Activated T-cell treated with anti-CD3 and anti-CD28 coated beads, Interleukin-2, amount 50 U/mL, for 4 hours (primary cell): ENCODE measurements around the gene UNC13A. TPM values are rescaled to one million over a fixed set of nuclear protein-coding genes. Genes with fewer than 3 reads are reported as not detected.
"Not testable (repeated sequence)": the region's sequence is repeated elsewhere in the genome, so short reads cannot be mapped to it uniquely, and the experiment has no call there.

Source experiments
- ATAC-seq, 2 donors: fragments of 200-7000 bp; cut with Tn5 transposase; one replicate each; pipeline ENCODE4 v1.10.0; 2021
- DNase-seq: peaks from one replicate; pipeline ENCODE4 v3.0.0-alpha.2; 2020
- H3K27me3 Mint-ChIP-seq: one replicate; pipeline ENCODE4 v1.8.0; 2021; ENCODE audit warnings: low read depth, mixed read lengths
- H3K36me3 Mint-ChIP-seq: one replicate; pipeline ENCODE4 v1.8.0; 2022; ENCODE audit warnings: mixed read lengths; ENCODE audit not compliant: insufficient read depth
- H3K4me1 Mint-ChIP-seq: one replicate; pipeline ENCODE4 v1.8.0; 2021; ENCODE audit warnings: low read depth, mixed read lengths
- H3K4me3 Mint-ChIP-seq: one replicate; pipeline ENCODE4 v1.8.0; 2021; ENCODE audit warnings: mild to moderate bottlenecking, moderate library complexity, mixed read lengths
- H3K9me3 Mint-ChIP-seq: one replicate; pipeline ENCODE4 v1.8.0; 2021; ENCODE audit warnings: mixed read lengths
- total RNA-seq, 3 donors: library from RNA; stranded (reverse); gene quantifications; one replicate each; pipeline ENCODE4 v1.2.1, GENCODE V29; 2021

Gene UNC13A
- total RNA-seq, 3 donors from 2014 or later, result 0.08 to 0.15 TPM; not detected in 1

DNA sequence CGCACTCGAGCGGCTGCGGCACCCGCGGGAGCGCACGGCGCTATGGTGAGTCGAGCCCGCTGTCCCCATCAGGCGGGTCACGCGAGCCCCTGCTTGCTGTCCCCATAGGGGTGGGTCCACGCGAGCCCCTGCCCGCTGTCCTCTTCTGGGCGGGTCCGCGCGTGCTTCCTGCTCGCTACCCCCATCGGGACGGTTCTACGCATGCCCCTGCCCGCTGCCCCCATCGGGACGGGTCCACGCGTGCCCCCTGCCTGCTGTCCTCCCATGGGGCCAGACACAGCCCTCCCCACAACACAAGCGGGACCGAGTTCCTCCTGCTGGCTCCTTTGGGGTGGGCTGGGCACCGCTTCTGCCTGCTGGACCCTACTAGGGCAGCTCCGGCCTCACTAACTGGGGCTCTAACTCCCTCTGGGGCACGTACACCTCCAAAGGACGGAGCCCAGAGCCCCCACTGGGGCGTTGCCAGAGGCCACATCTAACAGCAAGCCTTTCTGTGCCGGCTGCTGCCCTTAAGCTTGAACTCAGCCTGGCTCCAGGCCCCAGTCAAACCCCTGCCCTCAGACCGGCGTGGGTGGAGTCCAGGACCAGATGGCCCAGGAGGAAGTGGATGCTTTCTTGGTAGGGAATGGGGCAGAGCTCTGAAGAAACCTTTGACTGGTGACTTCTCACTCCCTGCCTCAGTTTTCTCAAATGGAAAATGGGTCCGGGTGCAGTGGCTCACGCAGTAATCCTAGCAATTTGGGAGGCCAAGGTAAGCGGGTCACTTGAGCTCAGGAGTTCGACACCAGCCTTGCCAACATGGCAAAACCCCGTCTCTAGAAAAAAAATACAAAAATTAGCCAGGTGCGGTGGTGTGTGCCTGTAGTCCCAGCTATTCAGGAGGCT lies 132.0 kb downstream of the UNC13A start:
- Mint-ChIP-seq H3K27me3 (no peaks in the 10 kb centered on the region), H3K4me1 (peaks cover 12% of the 10 kb centered on the region), H3K36me3 (peaks cover 9% of the 10 kb centered on the region), H3K9me3 (no peaks in the 10 kb centered on the region), H3K4me3 (peak overlapping the region; percentile 82)
- ATAC-seq (peak; percentile 51 to 59), DNase-seq (no peak)

- peak; percentile 99 for DNase-seq
- no peaks in the 10 kb centered on the region for H3K9me3 Mint-ChIP-seq
- H3K27me3 Mint-ChIP-seq, result no peaks in the 10 kb centered on the region
- ATAC-seq, result peak; percentile 97 to 98
- peak within 1 kb of the TSS; percentile 82 for H3K4me3 Mint-ChIP-seq
- H3K36me3 Mint-ChIP-seq, result peaks cover 9% of the 10 kb centered on the region
- peaks cover 12% of the 10 kb centered on the region for H3K4me1 Mint-ChIP-seq
Measured at GRCh38 chr19:17555480-17555928, 132.7 kb downstream of the UNC13A start, which contains the start of gene COLGALT1. Gene COLGALT1 (plus strand): TSS chr19:17555649. CDS start chr19:17555714, 65 bp downstream.

- Mint-ChIP-seq H3K4me1 (peaks cover 12% of the 10 kb centered on the region), H3K27me3 (no peaks in the 10 kb centered on the region), H3K9me3 (no peaks in the 10 kb centered on the region), H3K4me3 (peak overlapping the region; percentile 73), H3K36me3 (peaks cover 4% of the 10 kb centered on the region)
- no peak for DNase-seq
- ATAC-seq, result no peak
Measured at GRCh38 chr19:17554968-17555479, 133.1 kb downstream of the UNC13A start.

DNA sequence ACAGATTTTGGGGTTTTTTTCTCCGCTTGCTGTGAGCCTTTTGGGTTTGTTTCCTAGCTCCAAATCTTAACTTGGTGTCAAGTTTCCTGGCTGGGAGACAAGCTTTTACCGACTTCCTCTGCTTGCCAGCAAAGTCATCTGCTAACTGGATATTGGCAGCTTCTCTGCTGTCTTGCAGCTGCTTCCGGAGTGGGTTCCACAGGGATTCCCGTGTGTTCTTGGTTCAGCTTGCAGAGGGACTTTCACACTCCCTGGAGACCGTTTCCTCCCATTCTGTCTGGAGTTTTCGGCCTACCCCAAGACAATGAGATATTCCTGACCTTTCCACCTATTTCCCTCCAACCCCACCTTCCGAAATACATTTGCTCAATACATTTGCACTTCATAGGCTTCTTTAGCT lies 134.9 kb downstream of the UNC13A start:
- no peaks in the 10 kb centered on the region for H3K36me3 Mint-ChIP-seq
- no peaks in the 10 kb centered on the region for H3K27me3 Mint-ChIP-seq
- peaks cover 12% of the 10 kb centered on the region for H3K4me1 Mint-ChIP-seq
- H3K4me3 Mint-ChIP-seq, result no peak overlapping the region
- ATAC-seq (no peak), DNase-seq (no peak)
- no peaks in the 10 kb centered on the region for H3K9me3 Mint-ChIP-seq

DNA sequence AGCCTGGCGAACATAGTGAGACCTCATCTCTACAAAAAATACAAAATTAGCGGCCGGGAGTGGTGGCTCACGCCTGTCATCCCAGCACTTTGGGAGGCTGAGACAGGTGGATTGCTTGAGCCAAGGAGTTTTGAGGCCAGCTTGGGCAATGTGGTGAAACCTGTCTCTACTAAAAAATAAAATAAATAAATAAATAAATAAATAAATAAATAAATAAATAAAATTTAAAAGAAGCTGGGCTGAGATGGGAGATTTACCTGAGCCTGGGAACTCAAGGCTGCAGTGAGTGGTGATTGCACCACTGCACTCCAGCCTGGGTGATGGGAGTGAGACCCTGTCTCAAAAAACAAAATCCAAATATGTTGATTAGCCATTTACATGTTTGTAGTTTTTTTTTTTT lies 135.4 kb downstream of the UNC13A start:
- H3K36me3 Mint-ChIP-seq, ATAC-seq, DNase-seq, H3K9me3 Mint-ChIP-seq, H3K4me3 Mint-ChIP-seq, H3K27me3 Mint-ChIP-seq: not testable (repeated sequence)
- H3K4me1 Mint-ChIP-seq, result peaks cover 12% of the 10 kb centered on the region

Other genes with a start within 250 kb of the UNC13A start
- not detected for gene TMEM221, start 239.7 kb downstream of the UNC13A start, total RNA-seq
- gene NXNL1, start 227.4 kb downstream of the UNC13A start, total RNA-seq, result not detected
- 1 to 10 TPM; 1.5 to 2.1 (median 2.0) TPM for gene SLC27A1, start 217.8 kb downstream of the UNC13A start, total RNA-seq
- 10 to 100 TPM; 59.4 to 61.6 (median 60.9) TPM for gene PGLS, start 176.7 kb downstream of the UNC13A start, total RNA-seq
- 100 to 1,000 TPM; 121 to 148 (median 139) TPM for gene COLGALT1, start 132.7 kb downstream of the UNC13A start, total RNA-seq
- 10 to 100 TPM; 75.7 to 81.4 (median 79.3) TPM for gene MAP1S, start 31.1 kb upstream of the UNC13A start, total RNA-seq
- 10 to 100 TPM; 53.0 to 60.4 (median 56.2) TPM for gene FCHO1, start 63.1 kb upstream of the UNC13A start, total RNA-seq
- under 1 TPM; 0.38 to 0.52 (median 0.45) TPM for gene B3GNT3, start 106.8 kb upstream of the UNC13A start, total RNA-seq
- 1 to 10 TPM; 8.1 to 9.4 (median 9.1) TPM for gene INSL3, start 133.2 kb upstream of the UNC13A start, total RNA-seq
- gene JAK3, start 159.6 kb upstream of the UNC13A start, total RNA-seq, result 100 to 1,000 TPM; 181 to 220 (median 189) TPM
- 1,000 to 10,000 TPM; 4,001 to 4,060 (median 4,048) TPM for gene RPL18A, start 171.6 kb upstream of the UNC13A start, total RNA-seq
- gene SLC5A5, start 183.6 kb upstream of the UNC13A start, total RNA-seq, result 1 to 10 TPM in 2 of 3 donors, under 1 TPM in 1; 0.98 to 1.6 (median 1.1) TPM
- 100 to 1,000 TPM; 228 to 261 (median 236) TPM for gene CCDC124, start 244.7 kb upstream of the UNC13A start, total RNA-seq